Retinal pigment epithelial cell (primary cell): ENCODE measurements around the gene CELF1.
A peak's percentile ranks its signal among the peaks of the same experiment; 100 is the strongest.

Experiments
- DNase-seq: peaks from one replicate; pipeline ENCODE4 v3.0.0-alpha.2; 2010; ENCODE audit warnings: low read depth
- H3K4me3 ChIP-seq: 2 replicates; pipeline ENCODE4 v1.5.1; 2011; ENCODE audit warnings: mild to moderate bottlenecking, low read length, control low read depth, moderate library complexity
- TF ChIP-seq, protein P1 (sequence below): conservative IDR thresholded peaks from 2 replicates; pipeline ENCODE4 v1.5.1; 2011; ENCODE audit warnings: low read depth, low read length, control low read depth, inconsistent platforms

Gene CELF1

GRCh38 chr11:47587039-47587716 lies 34.2 kb upstream of the CELF1 start:
- no peak overlapping the region for H3K4me3 ChIP-seq
- DNase-seq = no peak
- TF ChIP-seq, protein P1, sequence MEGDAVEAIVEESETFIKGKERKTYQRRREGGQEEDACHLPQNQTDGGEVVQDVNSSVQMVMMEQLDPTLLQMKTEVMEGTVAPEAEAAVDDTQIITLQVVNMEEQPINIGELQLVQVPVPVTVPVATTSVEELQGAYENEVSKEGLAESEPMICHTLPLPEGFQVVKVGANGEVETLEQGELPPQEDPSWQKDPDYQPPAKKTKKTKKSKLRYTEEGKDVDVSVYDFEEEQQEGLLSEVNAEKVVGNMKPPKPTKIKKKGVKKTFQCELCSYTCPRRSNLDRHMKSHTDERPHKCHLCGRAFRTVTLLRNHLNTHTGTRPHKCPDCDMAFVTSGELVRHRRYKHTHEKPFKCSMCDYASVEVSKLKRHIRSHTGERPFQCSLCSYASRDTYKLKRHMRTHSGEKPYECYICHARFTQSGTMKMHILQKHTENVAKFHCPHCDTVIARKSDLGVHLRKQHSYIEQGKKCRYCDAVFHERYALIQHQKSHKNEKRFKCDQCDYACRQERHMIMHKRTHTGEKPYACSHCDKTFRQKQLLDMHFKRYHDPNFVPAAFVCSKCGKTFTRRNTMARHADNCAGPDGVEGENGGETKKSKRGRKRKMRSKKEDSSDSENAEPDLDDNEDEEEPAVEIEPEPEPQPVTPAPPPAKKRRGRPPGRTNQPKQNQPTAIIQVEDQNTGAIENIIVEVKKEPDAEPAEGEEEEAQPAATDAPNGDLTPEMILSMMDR = no peak

DNA sequence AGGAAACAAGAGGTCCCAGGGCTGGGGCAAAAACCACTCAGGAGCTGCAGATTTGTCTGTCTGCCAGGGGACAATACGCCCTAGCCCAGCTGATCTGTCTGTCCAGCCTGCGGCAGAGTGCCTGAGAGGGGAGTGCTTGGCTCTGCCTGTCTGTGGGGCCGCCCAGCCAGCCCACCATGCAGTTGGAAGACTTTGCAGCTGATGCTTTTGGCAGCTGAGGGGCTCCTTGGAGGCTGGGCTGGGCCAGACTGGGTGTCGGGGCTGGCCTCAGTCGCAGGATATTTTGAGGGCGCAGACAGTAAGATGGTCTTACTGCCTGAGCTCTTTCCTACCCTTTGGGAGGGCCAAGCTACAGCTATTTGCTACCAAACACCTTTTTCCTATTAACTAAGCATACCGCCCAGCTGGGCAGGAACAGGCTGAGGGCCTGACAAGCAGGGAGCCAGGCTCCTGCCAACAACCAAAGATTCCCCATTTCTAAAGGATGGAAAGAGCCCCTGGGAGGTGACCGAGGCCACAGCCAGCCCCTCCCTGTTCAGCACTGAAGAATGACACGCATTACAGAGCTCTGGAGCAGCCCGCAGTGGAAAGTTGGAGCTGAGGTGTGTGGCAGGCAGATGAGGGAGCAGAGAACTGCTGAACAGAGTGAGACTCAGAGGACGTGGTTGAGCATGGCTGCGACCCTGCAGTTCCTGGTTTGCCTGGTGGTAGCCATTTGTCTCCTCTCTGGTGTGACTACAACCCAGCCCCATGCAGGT lies 33.3 kb upstream of the CELF1 start, which contains the start of gene FAM180B:
Gene FAM180B, plus strand, starts transcription at position 581 of the 758 bp plus-strand sequence. Its CDS starts 91 bp downstream, at position 672.
- DNase-seq = no peak
- no peak within 1 kb of the TSS for H3K4me3 ChIP-seq
- TF ChIP-seq, protein P1 = no peak

DNA sequence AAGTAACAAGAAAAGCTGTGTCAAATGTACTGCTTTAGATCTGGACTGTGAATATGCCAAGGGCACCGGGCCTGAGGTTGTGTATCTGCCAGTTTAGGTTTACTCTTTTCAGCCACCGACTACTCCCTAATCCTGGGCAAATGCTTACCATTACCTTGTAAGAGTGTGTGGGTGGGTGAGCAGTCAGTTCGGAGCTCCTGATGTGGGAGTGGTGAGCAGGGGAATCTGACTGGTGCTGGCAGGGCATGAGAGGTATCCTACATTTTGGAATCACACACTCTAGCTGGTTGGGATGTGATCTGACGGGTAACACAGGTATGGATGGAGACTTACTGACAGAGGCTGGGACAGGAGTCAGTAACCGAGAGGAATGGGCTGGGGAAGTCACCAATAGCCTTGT lies 30.9 kb upstream of the CELF1 start:
- no peak overlapping the region for H3K4me3 ChIP-seq
- DNase-seq = no peak
- TF ChIP-seq, protein P1 = no peak

GRCh38 chr11:47578524-47579494 lies 25.9 kb upstream of the CELF1 start, which contains the start of the genes KBTBD4 and NDUFS3:
KBTBD4 (minus strand) TSS chr11:47578970; CDS start chr11:47578951, 19 bp downstream.
NDUFS3 (plus strand) TSS chr11:47579074; CDS start chr11:47579092, 18 bp downstream.
- peak within 1 kb of the TSS; percentile 98 for H3K4me3 ChIP-seq
- TF ChIP-seq, protein P1 = no peak
- peak; percentile 62 for DNase-seq

DNA sequence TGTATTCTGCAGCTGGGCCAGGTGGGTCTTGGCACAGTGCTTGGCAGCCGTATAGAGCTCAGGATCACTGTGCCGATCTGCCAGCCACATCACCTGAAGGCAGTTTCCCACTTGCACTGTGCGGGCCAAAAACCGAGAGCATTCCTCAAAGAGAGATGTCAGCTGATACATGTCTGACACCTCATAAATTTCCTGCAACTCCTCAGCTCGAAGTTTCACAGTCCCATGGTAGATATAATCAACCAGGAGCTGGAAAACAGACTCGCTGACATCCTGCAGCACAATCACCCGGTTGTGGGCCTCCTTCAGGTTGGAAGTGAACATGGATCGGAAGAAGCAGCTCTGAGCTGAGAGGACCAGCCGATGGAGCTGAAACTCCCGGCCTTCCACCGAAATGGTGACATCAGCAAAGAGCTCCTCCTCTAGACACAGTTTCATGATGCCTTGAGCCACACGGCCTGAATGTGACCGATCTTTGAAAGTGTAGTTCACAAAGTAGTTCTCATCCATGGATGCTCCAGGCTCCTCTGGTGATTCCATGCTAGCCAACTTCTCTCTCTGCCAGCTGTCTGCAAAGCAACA lies 24.6 kb upstream of the CELF1 start:
- H3K4me3 ChIP-seq = peak overlapping the region; percentile 98
- TF ChIP-seq, protein P1 = no peak
- DNase-seq = no peak

DNA sequence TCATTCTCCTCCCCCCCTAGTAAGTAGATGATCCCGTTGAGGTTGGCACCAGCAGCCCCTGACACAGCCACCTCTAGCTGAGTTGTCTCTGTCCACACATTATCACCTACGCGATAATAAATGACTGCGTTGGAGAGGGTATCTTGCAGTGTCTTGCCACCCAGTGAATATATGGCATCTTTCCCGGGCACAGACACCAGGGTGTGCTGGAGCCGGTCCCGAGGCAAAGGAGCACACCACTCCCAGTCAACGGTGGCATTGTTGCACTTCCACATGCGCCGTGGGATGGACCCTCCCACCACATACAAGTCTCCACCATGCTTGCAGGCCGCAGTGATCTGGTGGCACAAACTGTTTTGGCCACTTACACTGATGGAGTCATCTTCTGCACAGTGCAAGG lies 20.4 kb upstream of the CELF1 start:
- TF ChIP-seq, protein P1 = no peak
- no peak for DNase-seq

More for the DNA sequence above, 20.4 kb upstream of the CELF1 start:
- no peak overlapping the region for H3K4me3 ChIP-seq
